Esophagus muscularis mucosa (tissue), 4 donors: ENCODE data around the gene TMCO4.

Experiments
- EP300 ChIP-seq: sonication (generic); formaldehyde crosslinking; IDR thresholded peaks from one replicate; pipeline ENCODE4 v1.6.1; 2017; ENCODE audit warnings: antibody characterized with exemption
- POLR2A ChIP-seq: fragments of 450-650 bp; IDR thresholded peaks from one replicate; pipeline ENCODE4 v1.6.1; 2017; ENCODE audit warnings: antibody characterized with exemption, moderate library complexity, mild to moderate bottlenecking, low read depth
- POLR2AphosphoS5 ChIP-seq, 2 donors: sonication (generic); formaldehyde crosslinking; IDR thresholded peaks; one replicate each; pipeline ENCODE4 v1.6.1; 2017; ENCODE audit warnings: antibody characterized with exemption in 2 of 2
- TF ChIP-seq, protein P1 (sequence below), 3 experiments: fragments of 200-600 bp in 2 of 3; fragments of 450-650 bp in 1 of 3; sonication (generic) in 2 of 3; IDR thresholded peaks; one replicate each; pipeline ENCODE4 v1.5.1; 2017 to 2019; ENCODE audit warnings: antibody characterized with exemption in 3 of 3, mild to moderate bottlenecking in 2 of 3, moderate library complexity in 1 of 3

- TF ChIP-seq, protein P1, sequence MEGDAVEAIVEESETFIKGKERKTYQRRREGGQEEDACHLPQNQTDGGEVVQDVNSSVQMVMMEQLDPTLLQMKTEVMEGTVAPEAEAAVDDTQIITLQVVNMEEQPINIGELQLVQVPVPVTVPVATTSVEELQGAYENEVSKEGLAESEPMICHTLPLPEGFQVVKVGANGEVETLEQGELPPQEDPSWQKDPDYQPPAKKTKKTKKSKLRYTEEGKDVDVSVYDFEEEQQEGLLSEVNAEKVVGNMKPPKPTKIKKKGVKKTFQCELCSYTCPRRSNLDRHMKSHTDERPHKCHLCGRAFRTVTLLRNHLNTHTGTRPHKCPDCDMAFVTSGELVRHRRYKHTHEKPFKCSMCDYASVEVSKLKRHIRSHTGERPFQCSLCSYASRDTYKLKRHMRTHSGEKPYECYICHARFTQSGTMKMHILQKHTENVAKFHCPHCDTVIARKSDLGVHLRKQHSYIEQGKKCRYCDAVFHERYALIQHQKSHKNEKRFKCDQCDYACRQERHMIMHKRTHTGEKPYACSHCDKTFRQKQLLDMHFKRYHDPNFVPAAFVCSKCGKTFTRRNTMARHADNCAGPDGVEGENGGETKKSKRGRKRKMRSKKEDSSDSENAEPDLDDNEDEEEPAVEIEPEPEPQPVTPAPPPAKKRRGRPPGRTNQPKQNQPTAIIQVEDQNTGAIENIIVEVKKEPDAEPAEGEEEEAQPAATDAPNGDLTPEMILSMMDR (IDR thresholded peaks at IDR 0.05), result no peak
- TF ChIP-seq EP300, result no peak
- TF ChIP-seq POLR2AphosphoS5 (IDR thresholded peaks at IDR 0.05), result no peak
- TF ChIP-seq POLR2A, result no peak
Measured at GRCh38 chr1:19802269-19802668, 2.6 kb upstream of the TMCO4 start.
